Right lobe of liver (tissue), 6 donors: ENCODE results near the gene LPAR3. TPM values are rescaled to one million over a fixed set of nuclear protein-coding genes. Genes with fewer than 3 reads are reported as not detected.

Source experiments
- ATAC-seq, 4 donors: fragments of 200-7000 bp; cut with Tn5 transposase; one replicate each; pipeline ENCODE4 v1.9.1; 2020; ENCODE audit warnings: mild to moderate bottlenecking in 4 of 4, moderate library complexity in 4 of 4
- DNase-seq, 3 donors: peaks; one replicate each; pipeline ENCODE4 v3.0.0-alpha.2; 2020
- H3K27ac ChIP-seq, 3 donors: fragments of 200-600 bp; one replicate each; pipeline ENCODE4 v1.8.0; 2022
- H3K27me3 ChIP-seq, 2 donors: fragments of 200-600 bp; one replicate each; pipeline ENCODE4 v1.8.0; 2022
- H3K36me3 ChIP-seq, 4 donors: fragments of 200-600 bp; sonication (generic) in 1 of 4; one replicate each; pipeline versions ENCODE4 v1.5.1 to v1.8.0; 2017 to 2022; ENCODE audit warnings: control low read depth in 1 of 4
- H3K4me1 ChIP-seq, 4 donors: fragments of 200-600 bp; sonication (generic) in 1 of 4; one replicate each; pipeline versions ENCODE4 v1.5.1 to v1.8.0; 2017 to 2022; ENCODE audit warnings: control low read depth in 1 of 4
- H3K4me3 ChIP-seq, 3 donors: fragments of 200-600 bp; one replicate each; pipeline ENCODE4 v1.8.0; 2022
- H3K9me3 ChIP-seq, 4 donors: fragments of 200-600 bp; sonication (generic) in 1 of 4; one replicate each; pipeline versions ENCODE4 v1.5.1 to v1.8.0; 2017 to 2022; ENCODE audit warnings: control low read depth in 1 of 4
- POLR2A ChIP-seq: fragments of 450-650 bp; IDR thresholded peaks from one replicate; pipeline ENCODE4 v1.6.1; 2017; ENCODE audit warnings: antibody characterized with exemption, mild to moderate bottlenecking
- WGBS: methylation state at CpG from one replicate; pipeline ENCODE4 v1.1.6; 2018; ENCODE audit warnings: low coverage, low lambda C conversion rate; ENCODE audit not compliant: insufficient coverage; ENCODE audit errors: missing lambda C conversion rate; 5-methylcytosine and 5-hydroxymethylcytosine counted together
- intact Hi-C, 2 donors: fragments of 100-400 bp; cut with DNase I; formaldehyde crosslinking; loops; one replicate each; pipeline versions ENCODE4 v1.11.2 to v1.14.1; 2022
- total RNA-seq, 6 experiments: library from RNA; depleted of rRNA in 2 of 6; stranded (reverse); fragments of >200 nt in 2 of 6; fragmentation: NEBNext Ultra II Directional in 3 of 6; extraction: Animal tissue kit (Norgen Biotek cat#: 25700) in 3 of 6; gene quantifications; one replicate each; pipeline versions ENCODE4 v1.1.0 to v1.2.4, GENCODE V29; 2016 to 2023
- TF ChIP-seq, protein P1 (sequence below), 4 donors: fragments of 200-600 bp in 3 of 4; fragments of 450-650 bp in 1 of 4; IDR thresholded peaks; one replicate each; pipeline versions ENCODE4 v1.5.1 to v1.8.0; 2016 to 2022; ENCODE audit warnings: antibody characterized with exemption in 4 of 4, mild to moderate bottlenecking in 2 of 4
- donor health status: DM: no; HTN: yes; CAD: no.
- donor health status: DM: no; HTN: no; CAD: no.
- donor health status: DM: no; HTN: no; CAD: no.
- donor health status: DM: no; HTN: yes; CAD: no.
- donor health status: DM: no; HTN: yes; CAD: no.

LPAR3 gene
- total RNA-seq, 6 experiments from 2014 or later: 0.31 TPM; not detected in 5

DNA sequence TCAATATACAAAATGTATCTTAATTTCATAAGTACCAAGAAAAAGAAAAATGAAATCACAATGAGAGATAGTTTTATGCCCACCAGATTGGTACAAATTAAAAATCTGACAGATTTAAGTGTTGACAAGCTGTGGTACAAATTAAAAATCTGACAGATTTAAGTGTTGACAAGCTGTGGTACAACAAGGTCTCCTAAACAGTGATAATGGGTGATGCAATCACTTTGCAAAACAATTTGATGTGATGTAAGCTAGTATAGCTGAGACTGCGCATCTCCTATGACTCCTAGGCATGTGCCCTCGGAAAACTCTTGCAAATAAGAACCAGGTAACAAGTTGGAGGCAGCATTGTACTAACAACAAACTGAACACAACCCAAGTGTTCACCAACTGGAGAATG, 100.6 kb downstream of the LPAR3 start:
- DNase-seq (no peak), ATAC-seq (no peak)
- Histone ChIP-seq H3K9me3 (no peaks in the 10 kb centered on the region), H3K27me3 (no peaks in the 10 kb centered on the region), H3K4me3 (no peak overlapping the region), H3K27ac (no peak overlapping the region), H3K36me3 (no peaks in the 10 kb centered on the region), H3K4me1 (no peaks in the 10 kb centered on the region)
- intact Hi-C loops: no loop called here
- 60% methylated on average over 2 of the region's 2 CpGs for WGBS
- TF ChIP-seq, protein P1, sequence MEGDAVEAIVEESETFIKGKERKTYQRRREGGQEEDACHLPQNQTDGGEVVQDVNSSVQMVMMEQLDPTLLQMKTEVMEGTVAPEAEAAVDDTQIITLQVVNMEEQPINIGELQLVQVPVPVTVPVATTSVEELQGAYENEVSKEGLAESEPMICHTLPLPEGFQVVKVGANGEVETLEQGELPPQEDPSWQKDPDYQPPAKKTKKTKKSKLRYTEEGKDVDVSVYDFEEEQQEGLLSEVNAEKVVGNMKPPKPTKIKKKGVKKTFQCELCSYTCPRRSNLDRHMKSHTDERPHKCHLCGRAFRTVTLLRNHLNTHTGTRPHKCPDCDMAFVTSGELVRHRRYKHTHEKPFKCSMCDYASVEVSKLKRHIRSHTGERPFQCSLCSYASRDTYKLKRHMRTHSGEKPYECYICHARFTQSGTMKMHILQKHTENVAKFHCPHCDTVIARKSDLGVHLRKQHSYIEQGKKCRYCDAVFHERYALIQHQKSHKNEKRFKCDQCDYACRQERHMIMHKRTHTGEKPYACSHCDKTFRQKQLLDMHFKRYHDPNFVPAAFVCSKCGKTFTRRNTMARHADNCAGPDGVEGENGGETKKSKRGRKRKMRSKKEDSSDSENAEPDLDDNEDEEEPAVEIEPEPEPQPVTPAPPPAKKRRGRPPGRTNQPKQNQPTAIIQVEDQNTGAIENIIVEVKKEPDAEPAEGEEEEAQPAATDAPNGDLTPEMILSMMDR (IDR thresholded peaks at IDR 0.05): no peak

DNA sequence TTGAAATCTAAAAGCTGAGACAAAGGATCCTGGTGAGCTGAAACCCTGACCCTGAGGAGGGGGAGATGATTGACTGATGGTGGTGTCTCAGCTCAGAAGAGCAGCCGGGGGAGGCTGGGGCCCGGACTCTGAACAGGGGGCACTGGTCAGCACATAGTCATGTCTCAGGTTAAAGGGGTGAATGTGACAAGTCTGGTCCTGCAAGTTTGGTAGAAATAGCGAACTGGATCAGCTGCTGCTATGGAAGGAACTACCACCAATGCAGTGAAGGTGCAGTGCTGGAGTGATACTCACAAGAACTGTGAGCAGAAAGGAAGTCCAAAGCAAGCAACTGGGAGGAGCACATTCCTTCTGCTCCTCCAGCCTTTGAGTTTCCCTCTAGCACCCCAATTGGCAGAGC, 104.0 kb downstream of the LPAR3 start:
- ATAC-seq: no peak
- no peaks in the 10 kb centered on the region for H3K4me1 ChIP-seq
- TF ChIP-seq POLR2A: no peak
- TF ChIP-seq, protein P1 (IDR thresholded peaks at IDR 0.05): no peak
- H3K36me3 ChIP-seq: no peaks in the 10 kb centered on the region
- 63% methylated on average over 3 of the region's 3 CpGs for WGBS
- no peak overlapping the region for H3K27ac ChIP-seq
- no peaks in the 10 kb centered on the region for H3K27me3 ChIP-seq
- no peak for DNase-seq
- intact Hi-C loops: no loop called here
- H3K4me3 ChIP-seq: no peak overlapping the region
- no peaks in the 10 kb centered on the region for H3K9me3 ChIP-seq

DNA sequence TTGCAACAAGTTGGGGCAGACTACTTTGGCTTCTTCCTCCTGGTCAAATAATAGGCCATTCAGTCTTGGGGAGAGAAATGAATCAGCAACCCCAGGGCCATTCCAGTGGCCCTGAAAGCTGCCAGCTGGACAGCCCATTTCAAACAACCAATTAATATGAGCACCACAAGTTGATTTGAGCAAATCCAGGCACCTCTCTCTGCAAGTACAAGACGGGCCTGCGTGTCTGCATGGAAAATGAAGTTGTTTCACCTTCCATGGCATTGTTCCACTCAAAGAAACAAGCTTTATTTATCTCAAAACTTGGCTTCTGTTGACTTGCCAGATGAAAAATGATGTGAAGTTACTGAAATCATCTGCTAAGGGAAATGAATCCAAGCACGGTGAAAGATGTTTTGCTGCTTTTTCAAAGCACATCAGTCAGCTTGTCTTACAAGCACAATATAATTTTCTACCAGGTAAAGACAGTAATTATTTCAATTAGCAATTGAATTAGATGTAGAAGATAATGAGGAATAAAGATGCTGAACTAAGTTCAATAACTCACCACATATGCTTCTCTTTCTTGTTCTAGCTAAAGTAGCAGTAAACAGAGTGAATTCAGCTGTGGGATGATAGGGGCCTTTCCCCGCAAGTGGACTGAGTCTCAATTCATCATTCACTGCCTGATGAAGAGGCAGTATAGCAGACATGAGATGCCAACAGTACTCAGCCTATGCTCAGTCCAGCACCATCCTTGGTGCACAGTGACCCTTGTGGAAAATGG, 107.6 kb downstream of the LPAR3 start:
- Histone ChIP-seq H3K27ac (no peak overlapping the region), H3K36me3 (no peaks in the 10 kb centered on the region), H3K4me1 (no peaks in the 10 kb centered on the region), H3K4me3 (no peak overlapping the region), H3K27me3 (no peaks in the 10 kb centered on the region), H3K9me3 (no peaks in the 10 kb centered on the region)
- intact Hi-C loops: no loop called here
- 72% methylated on average over 4 of the region's 4 CpGs for WGBS
- TF ChIP-seq, protein P1 (IDR thresholded peaks at IDR 0.05): no peak
- no peak for TF ChIP-seq POLR2A
- ATAC-seq: no peak
- no peak for DNase-seq

DNA sequence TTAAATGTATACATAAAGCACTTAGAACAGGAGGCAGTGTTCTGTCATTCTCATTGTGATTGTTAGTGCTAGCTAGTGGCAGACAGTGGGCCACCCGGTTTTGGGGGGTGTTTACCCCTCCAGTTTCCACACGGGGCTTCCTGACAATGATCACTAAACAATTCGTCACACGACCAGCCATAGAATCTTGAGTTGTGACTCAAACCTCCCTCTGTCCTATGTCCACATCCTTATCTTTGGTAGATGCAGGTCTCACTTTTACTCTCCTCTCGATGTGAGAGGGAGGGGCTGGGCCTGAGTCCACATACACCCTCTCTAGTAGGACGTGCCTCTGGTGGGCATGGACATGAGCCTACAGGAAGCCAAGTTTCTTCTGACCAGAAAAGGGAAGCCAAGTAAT, 110.1 kb downstream of the LPAR3 start:
- 76% methylated on average over 6 of the region's 6 CpGs for WGBS
- H3K4me1 ChIP-seq: no peaks in the 10 kb centered on the region
- no peaks in the 10 kb centered on the region for H3K9me3 ChIP-seq
- H3K36me3 ChIP-seq: no peaks in the 10 kb centered on the region
- ATAC-seq: no peak
- no peak for DNase-seq
- intact Hi-C loops: no loop called here
- no peak overlapping the region for H3K4me3 ChIP-seq
- TF ChIP-seq, protein P1 (IDR thresholded peaks at IDR 0.05): no peak
- no peak for TF ChIP-seq POLR2A
- no peak overlapping the region for H3K27ac ChIP-seq
- no peaks in the 10 kb centered on the region for H3K27me3 ChIP-seq
